VCaP (cell line): ENCODE results near the gene CPXM1.

Source experiments
- H3K27ac ChIP-seq: fragments of 450-650 bp; 2 replicates; pipeline ENCODE4 v1.5.1; 2017
- CTCF ChIP-seq: fragments of 450-650 bp; conservative IDR thresholded peaks from 2 replicates; pipeline ENCODE4 v1.5.1; 2017; ENCODE audit warnings: mild to moderate bottlenecking, moderate library complexity

The CPXM1 gene

DNA sequence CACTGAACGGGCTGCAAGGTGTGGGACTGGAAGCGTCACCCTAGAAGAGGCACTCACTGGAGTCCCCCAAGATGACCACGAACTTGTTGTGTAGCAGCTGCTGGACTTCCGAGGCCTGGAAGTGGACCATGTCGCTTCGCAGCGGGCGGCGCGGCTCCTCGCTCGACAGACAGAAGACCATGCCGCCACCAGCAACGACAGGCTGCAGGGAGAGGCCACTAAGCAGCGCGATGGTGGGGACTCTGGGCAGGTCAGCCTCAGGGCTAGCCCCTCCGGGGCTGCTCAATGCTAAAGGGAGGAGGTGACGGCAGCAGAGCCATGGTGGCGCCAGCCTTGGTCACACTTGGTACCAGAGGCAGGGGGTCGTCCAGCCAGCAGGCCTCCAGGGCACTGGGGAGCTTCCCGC is 39.3 kb upstream of the CPXM1 start:
- H3K27ac ChIP-seq: peak overlapping the region; percentile 91
- no peak for TF ChIP-seq CTCF

- no peak overlapping the region; the same call in 1 of the 2 replicates for H3K27ac ChIP-seq
- no peak for TF ChIP-seq CTCF
These were observed 38.6 kb upstream of the CPXM1 start for GRCh38 chr20:2838847-2839671.

DNA sequence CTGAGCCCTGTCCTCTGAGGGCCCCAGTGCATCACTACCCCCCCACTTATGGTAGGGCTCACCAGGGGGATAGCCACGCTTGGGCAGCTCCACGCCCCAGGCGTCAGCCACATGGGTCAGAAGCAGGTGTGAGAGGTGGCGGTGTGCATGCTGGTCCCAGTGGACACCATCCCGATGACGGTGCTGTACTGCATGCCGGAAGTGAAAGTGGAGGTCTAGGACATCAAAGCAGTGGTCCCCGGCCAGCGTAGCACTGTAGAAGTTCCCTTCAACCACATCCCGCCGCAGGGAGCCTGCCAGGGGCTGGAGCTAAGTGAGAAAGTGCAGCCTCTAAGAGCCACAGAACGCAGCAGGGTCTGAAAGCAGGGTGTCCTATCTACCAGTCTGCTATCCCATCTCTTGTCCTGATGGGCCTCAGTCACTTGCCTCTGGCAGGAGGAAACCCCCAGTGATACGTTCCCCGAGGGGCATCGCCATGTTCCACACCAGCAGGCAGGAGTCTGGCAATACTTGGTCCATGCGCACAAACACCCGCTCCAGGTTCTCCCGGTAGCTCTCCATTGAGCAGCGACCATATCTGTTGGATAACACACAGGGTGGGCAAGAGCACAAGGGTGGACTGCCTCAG is 37.9 kb upstream of the CPXM1 start:
- TF ChIP-seq CTCF: no peak
- H3K27ac ChIP-seq: no peak overlapping the region

DNA sequence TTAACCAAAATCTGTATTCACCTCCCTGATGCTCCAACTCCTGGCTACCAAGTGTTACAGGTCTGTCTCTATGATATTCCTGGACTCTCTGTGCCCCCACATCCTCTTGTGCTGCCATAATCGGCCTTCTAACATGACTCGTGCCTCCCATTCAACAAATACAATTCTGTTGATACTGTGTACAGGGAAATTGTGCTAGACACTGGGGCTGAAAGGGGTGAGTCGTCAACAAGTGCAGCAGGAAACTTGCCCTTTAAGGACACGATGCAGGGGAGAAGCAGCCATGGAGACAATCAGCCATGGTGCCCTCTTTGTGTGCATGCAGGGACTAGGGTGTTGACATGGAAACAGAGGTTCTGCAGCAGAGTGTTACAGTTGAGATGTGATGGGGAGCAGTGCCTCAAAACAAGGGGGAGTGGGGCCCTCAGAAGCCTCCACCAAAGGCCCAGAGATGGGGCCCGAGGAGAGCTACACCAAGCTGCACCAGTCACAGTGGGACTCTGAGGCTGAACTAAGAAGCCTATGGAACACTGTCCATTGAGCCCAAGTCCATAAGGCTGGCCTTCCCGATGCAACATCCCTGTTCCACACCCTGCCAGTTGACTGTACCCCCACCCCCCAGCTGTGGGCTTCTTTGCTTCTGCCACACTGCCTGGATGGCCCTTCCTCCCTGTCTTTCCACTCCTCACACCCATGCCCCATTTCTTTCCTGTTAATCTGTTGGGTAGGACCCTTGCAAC is 37.0 kb upstream of the CPXM1 start:
- no peak overlapping the region for H3K27ac ChIP-seq
- no peak for TF ChIP-seq CTCF

DNA sequence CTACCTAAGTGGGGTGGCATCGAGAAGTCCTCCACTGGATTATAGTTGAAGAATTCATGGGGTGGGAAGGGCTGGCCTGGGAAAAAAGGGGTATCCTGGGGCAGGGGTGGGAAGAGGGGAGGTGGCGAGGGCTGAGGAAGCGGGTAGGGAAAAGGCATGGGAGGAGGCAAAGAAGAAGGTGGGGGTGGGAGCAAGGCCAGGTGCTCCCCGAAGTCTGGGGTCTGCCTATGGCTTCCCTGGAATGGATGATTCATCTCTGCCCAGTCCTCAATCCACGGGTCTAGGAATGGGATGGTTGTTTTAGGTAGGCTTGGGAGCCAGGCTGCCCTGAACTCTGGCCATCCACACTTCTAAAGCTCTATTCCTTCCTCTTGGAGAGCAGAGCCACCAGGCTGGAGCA is 35.6 kb upstream of the CPXM1 start:
- TF ChIP-seq CTCF: no peak
- no peak overlapping the region for H3K27ac ChIP-seq

- TF ChIP-seq CTCF: no peak
- no peak overlapping the region for H3K27ac ChIP-seq
These were observed 34.9 kb upstream of the CPXM1 start for GRCh38 chr20:2835331-2835796.

DNA sequence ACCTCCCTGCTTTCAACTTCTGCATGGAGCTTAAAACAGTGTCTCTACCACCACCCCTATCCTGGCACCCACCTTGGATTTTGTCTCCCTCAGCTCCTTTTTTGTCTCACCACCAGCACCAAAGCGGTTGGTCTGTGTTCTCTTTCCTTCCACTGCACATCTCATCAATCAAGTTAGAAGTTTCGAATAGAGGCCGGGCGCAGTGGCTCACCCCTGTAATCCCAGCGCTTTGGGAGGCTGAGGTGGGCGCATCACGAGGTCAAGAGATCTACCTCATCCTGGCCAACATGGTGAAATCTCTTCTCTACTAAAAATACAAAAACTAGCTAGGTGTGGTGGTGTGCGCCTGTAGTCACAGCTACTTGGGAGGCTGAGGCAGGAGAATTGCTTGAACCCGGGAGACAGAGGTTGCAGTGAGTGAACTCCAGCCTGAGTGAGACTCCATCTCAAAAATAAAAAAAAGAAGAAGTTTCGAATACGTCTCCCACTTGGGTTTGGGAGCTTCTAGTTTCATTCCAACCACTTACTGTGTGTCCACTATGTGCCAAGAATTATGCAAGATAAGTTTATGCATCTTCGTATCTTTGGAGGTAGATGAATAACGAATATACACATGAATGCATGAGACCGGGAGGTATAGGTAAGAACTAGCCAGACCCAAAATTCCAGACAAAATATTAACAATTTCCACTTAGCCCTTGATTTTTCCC is 34.1 kb upstream of the CPXM1 start:
- H3K27ac ChIP-seq: no peak overlapping the region
- TF ChIP-seq CTCF: no peak
